MCF 10A (cell line): ENCODE data around the gene MEIS2. TPM values are rescaled to one million over a fixed set of nuclear protein-coding genes. Genes with fewer than 3 reads are reported as not detected.

Source experiments
- BruUV-seq: library from RNA; stranded (reverse); fragments of 400-500 nt; replicated peaks from 2 replicates; lab custom pipeline; 2021; lab: Mats Ljungman, UMichigan
- CTCF ChIA-PET: fragments of 300-600 bp; sonication (Branson Sonifier 250); formaldehyde crosslinking; extraction: SDS; loops from one replicate; lab custom pipeline; 2021; ENCODE audit warnings: antibody characterized with exemption, inconsistent platforms; lab: Yijun Ruan, JAX
- POLR2A ChIA-PET: fragments of 300-600, 350-650 bp; sonication (Branson Sonifier 250); formaldehyde crosslinking; extraction: SDS; loops from one replicate; lab custom pipeline; 2020; ENCODE audit warnings: antibody characterized with exemption, inconsistent platforms; lab: Yijun Ruan, JAX
- DNase-seq: peaks from one replicate; pipeline ENCODE4 v3.0.0-alpha.2; 2018; ENCODE audit not compliant: unreplicated experiment
- H3K27ac Mint-ChIP-seq: one replicate; pipeline ENCODE4 v1.8.0; 2022; ENCODE audit warnings: mild to moderate bottlenecking, low read depth, mixed read lengths; ENCODE audit not compliant: unreplicated experiment
- H3K27me3 Mint-ChIP-seq: one replicate; pipeline ENCODE4 v1.8.0; 2022; ENCODE audit warnings: mixed read lengths; ENCODE audit not compliant: insufficient read depth, unreplicated experiment
- H3K36me3 Mint-ChIP-seq: one replicate; pipeline ENCODE4 v1.8.0; 2022; ENCODE audit warnings: mild to moderate bottlenecking, moderate library complexity, mixed read lengths; ENCODE audit not compliant: insufficient read depth, unreplicated experiment
- H3K4me1 Mint-ChIP-seq: one replicate; pipeline ENCODE4 v1.8.0; 2022; ENCODE audit warnings: mixed read lengths; ENCODE audit not compliant: insufficient read depth, unreplicated experiment
- H3K4me3 Mint-ChIP-seq: one replicate; pipeline ENCODE4 v1.8.0; 2022; ENCODE audit warnings: mild to moderate bottlenecking, moderate library complexity, mixed read lengths; ENCODE audit not compliant: unreplicated experiment
- H3K9me3 Mint-ChIP-seq: one replicate; pipeline ENCODE4 v1.8.0; 2022; ENCODE audit warnings: mixed read lengths; ENCODE audit not compliant: unreplicated experiment
- CTCF ChIP-seq: fragments of 200-600 bp; IDR thresholded peaks from one replicate; pipeline ENCODE4 v1.8.0; 2022; ENCODE audit warnings: antibody characterized with exemption, mild to moderate bottlenecking; ENCODE audit not compliant: unreplicated experiment
- intact Hi-C: fragments of 100-400 bp; cut with micrococcal nuclease; formaldehyde crosslinking; loops from 2 replicates; pipeline ENCODE4 v1.14.1; 2022
- total RNA-seq: library from RNA; stranded (reverse); gene quantifications from 2 replicates; pipeline ENCODE4 v1.2.3, GENCODE V29; 2022

The MEIS2 gene
- total RNA-seq, 1 experiment from 2014 or later = 6.9 TPM

DNA sequence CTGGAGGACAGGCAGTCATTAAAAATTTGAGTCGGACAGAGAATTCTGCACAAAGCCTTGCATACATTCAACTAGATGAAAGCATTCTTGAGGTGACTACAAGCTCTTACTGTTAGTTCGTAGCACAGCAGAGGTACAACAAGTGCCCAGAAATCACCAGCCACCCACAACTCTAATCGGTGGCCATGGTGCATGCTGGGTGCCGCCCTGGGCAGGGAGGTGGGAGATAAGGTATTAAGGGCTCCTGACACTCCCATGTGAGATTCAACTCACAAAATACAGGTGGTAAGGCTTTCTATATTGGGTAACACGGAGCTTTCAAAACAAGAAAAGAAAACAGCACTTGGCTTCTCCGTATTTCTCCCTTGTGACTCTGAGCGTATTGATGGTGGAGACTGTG is 66.0 kb downstream of the MEIS2 start:
- BruUV-seq = no TSS peak
- no peak for TF ChIP-seq CTCF
- no peaks in the 10 kb centered on the region for H3K27me3 Mint-ChIP-seq
- H3K27ac Mint-ChIP-seq = no peak overlapping the region
- ChIA-PET CTCF (interaction anchor here (0.6 to 0.7 kb wide), 2 partner anchors 1306 to 1591 kb away, joined by 3 read pairs; no protein-coding TSS in a partner anchor), POLR2A (interaction anchor here (0.6 kb wide), 2 partner anchors 60 to 249 kb away, joined by 3 read pairs; no protein-coding TSS in a partner anchor)
- H3K36me3 Mint-ChIP-seq = peaks cover 7% of the 10 kb centered on the region
- no peak for DNase-seq
- H3K9me3 Mint-ChIP-seq = no peaks in the 10 kb centered on the region
- intact Hi-C loops = no loop called here
- H3K4me3 Mint-ChIP-seq = no peak overlapping the region
- H3K4me1 Mint-ChIP-seq = no peaks in the 10 kb centered on the region

DNA sequence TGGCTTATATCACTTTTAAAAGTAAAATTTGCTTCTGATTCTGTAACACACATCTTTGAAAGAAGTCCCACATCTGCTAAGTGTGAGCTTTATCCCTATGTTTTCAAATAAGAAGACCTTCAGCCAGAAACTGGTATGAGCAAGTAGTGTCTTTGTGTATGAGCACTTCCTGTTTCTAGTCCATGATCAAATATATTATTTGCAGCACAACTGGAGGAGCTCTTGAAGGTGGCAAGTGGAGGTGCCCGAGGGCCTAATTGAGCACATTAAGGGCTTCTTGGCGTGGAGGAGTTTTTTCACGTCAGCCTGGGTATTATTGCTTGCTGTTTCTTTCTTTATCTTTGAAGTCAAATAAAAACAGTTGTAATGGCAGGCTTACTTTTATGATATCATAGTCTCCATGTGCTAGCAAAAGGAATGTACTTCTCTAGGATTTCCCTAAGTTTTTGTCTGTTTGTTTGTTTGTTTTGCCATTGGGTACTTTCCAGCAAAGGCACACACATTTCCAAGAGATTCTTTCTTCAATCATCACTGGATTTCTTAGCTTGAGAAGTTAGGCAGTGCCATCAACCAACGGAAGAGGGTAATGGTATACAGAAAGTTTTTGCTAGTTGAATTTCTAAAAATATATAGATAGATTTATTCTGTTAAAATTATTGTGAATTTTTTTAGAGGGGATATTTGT is 68.1 kb downstream of the MEIS2 start:
- no peak overlapping the region for H3K4me3 Mint-ChIP-seq
- H3K36me3 Mint-ChIP-seq = peaks cover 7% of the 10 kb centered on the region

DNA sequence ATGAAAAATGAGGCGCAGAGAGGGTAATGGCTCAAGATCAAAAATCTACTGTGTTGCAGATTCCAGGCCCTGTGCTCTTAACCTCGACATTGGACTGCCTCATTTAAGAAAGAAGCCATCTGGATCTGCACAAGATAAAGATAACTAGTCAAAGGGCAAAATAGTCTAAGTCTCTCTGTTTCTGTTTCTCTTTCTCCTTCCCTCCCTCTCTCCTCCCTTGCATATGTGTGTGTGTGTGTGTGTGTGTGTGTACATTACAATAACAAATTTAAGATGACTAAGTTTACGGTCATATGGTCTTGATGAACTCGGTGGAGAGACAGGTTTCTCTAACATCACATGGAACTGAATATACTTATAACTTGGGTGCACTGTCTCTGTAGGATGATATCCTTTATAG is 69.2 kb downstream of the MEIS2 start:
- H3K4me3 Mint-ChIP-seq = no peak overlapping the region
- H3K9me3 Mint-ChIP-seq = no peaks in the 10 kb centered on the region
- intact Hi-C loops = no loop called here
- no peak overlapping the region for H3K27ac Mint-ChIP-seq
- no peak for DNase-seq
- ChIA-PET CTCF (interaction anchor here (1.0 kb wide), 1 partner anchor 12 kb away, joined by 3 read pairs; no protein-coding TSS in a partner anchor), POLR2A (no interaction called here)
- H3K27me3 Mint-ChIP-seq = no peaks in the 10 kb centered on the region
- TF ChIP-seq CTCF = no peak
- H3K36me3 Mint-ChIP-seq = peaks cover 7% of the 10 kb centered on the region
- peaks cover 5% of the 10 kb centered on the region for H3K4me1 Mint-ChIP-seq
- no TSS peak for BruUV-seq

More for the DNA sequence above, 68.1 kb downstream of the MEIS2 start:
- no peak for TF ChIP-seq CTCF
- Mint-ChIP-seq H3K9me3 (no peaks in the 10 kb centered on the region), H3K27ac (no peak overlapping the region), H3K27me3 (no peaks in the 10 kb centered on the region), H3K4me1 (peaks cover 5% of the 10 kb centered on the region)
- ChIA-PET CTCF (interaction anchor here (0.6 to 1.0 kb wide), 2 partner anchors 11 to 73 kb away, joined by 3 read pairs; no protein-coding TSS in a partner anchor), POLR2A (no interaction called here)
- no peak for DNase-seq
- BruUV-seq = no TSS peak
- intact Hi-C loops = no loop called here

- TF ChIP-seq CTCF = no peak
- BruUV-seq = no TSS peak
- ChIA-PET POLR2A (no interaction called here), CTCF (interaction anchor here (0.6 kb wide), 1 partner anchor 125 kb away, joined by 3 read pairs; no protein-coding TSS in a partner anchor)
- no peak for DNase-seq
- H3K4me3 Mint-ChIP-seq = no peak overlapping the region
- H3K4me1 Mint-ChIP-seq = peaks cover 5% of the 10 kb centered on the region
- H3K36me3 Mint-ChIP-seq = peaks cover under 1% of the 10 kb centered on the region
- no peaks in the 10 kb centered on the region for H3K9me3 Mint-ChIP-seq
- intact Hi-C loops = no loop called here
- H3K27me3 Mint-ChIP-seq = no peaks in the 10 kb centered on the region
- no peak overlapping the region for H3K27ac Mint-ChIP-seq
These were observed 71.6 kb downstream of the MEIS2 start for GRCh38 chr15:37028625-37029296.
